Measurements from ENCODE around the gene EYS. TPM values are rescaled to one million over a fixed set of nuclear protein-coding genes. Genes with fewer than 3 reads are reported as not detected.

EYS gene
- total RNA-seq, 1 experiment from 2014 or later = not detected

GRCh38 chr6:63708631-63709030 is 1998.4 kb downstream of the EYS start:
- DNase-seq (ENCODE audit: low spot score) = no peak
- in situ Hi-C loops (cut with HindIII; ENCODE audit: low sequenced_read_pairs) = no loop called here

GRCh38 chr6:63706630-63707029 is 2000.4 kb downstream of the EYS start:
- in situ Hi-C loops (cut with HindIII; ENCODE audit: low sequenced_read_pairs) = no loop called here
- no peak for DNase-seq (ENCODE audit: low spot score)

- in situ Hi-C loops (cut with HindIII; ENCODE audit: low sequenced_read_pairs) = no loop called here
- DNase-seq (ENCODE audit: low spot score) = no peak
These were observed 2001.3 kb downstream of the EYS start for GRCh38 chr6:63705707-63706106.

- DNase-seq (ENCODE audit: low spot score) = no peak
- in situ Hi-C loops (cut with HindIII; ENCODE audit: low sequenced_read_pairs) = no loop called here
These were observed 2016.8 kb downstream of the EYS start for GRCh38 chr6:63690221-63690620.

GRCh38 chr6:63689421-63689820 is 2017.6 kb downstream of the EYS start:
- no peak for DNase-seq (ENCODE audit: low spot score)
- in situ Hi-C loops (cut with HindIII; ENCODE audit: low sequenced_read_pairs) = no loop called here

GRCh38 chr6:63685446-63686379 is 2021.3 kb downstream of the EYS start:
- in situ Hi-C loops (cut with HindIII; ENCODE audit: low sequenced_read_pairs) = no loop called here
- no peak for DNase-seq (ENCODE audit: low spot score)

- in situ Hi-C loops (cut with HindIII; ENCODE audit: low sequenced_read_pairs) = no loop called here
- DNase-seq (ENCODE audit: low spot score) = no peak
These were observed 2023.9 kb downstream of the EYS start for GRCh38 chr6:63683071-63683603.

- DNase-seq (ENCODE audit: low spot score) = no peak
- in situ Hi-C loops (cut with HindIII; ENCODE audit: low sequenced_read_pairs) = no loop called here
These were observed 2029.7 kb downstream of the EYS start for GRCh38 chr6:63677282-63677681.

GRCh38 chr6:63676412-63677114 is 2030.5 kb downstream of the EYS start:
- in situ Hi-C loops (cut with HindIII; ENCODE audit: low sequenced_read_pairs) = no loop called here
- DNase-seq (ENCODE audit: low spot score) = no peak

- in situ Hi-C loops (cut with HindIII; ENCODE audit: low sequenced_read_pairs) = no loop called here
- DNase-seq (ENCODE audit: low spot score) = no peak
These were observed 2031.9 kb downstream of the EYS start for GRCh38 chr6:63675138-63675537.

- in situ Hi-C loops (cut with HindIII; ENCODE audit: low sequenced_read_pairs) = no loop called here
- DNase-seq (ENCODE audit: low spot score) = no peak
These were observed 2032.4 kb downstream of the EYS start for GRCh38 chr6:63674635-63675034.

GRCh38 chr6:63673692-63674091 is 2033.3 kb downstream of the EYS start:
- no peak for DNase-seq (ENCODE audit: low spot score)
- in situ Hi-C loops (cut with HindIII; ENCODE audit: low sequenced_read_pairs) = no loop called here

- DNase-seq (ENCODE audit: low spot score) = no peak
- in situ Hi-C loops (cut with HindIII; ENCODE audit: low sequenced_read_pairs) = no loop called here
These were observed 2034.4 kb downstream of the EYS start for GRCh38 chr6:63672582-63673129.

- in situ Hi-C loops (cut with HindIII; ENCODE audit: low sequenced_read_pairs) = no loop called here
- DNase-seq (ENCODE audit: low spot score) = no peak
These were observed 2035.8 kb downstream of the EYS start for GRCh38 chr6:63671098-63671754.
